MCF 10A (cell line): ENCODE data around the gene RNASE7. TPM values are rescaled to one million over a fixed set of nuclear protein-coding genes. Genes with fewer than 3 reads are reported as not detected.

Experiments used
- BruUV-seq: library from RNA; stranded (reverse); fragments of 400-500 nt; replicated peaks from 2 replicates; lab custom pipeline; 2021; lab: Mats Ljungman, UMichigan
- CTCF ChIA-PET: fragments of 300-600 bp; sonication (Branson Sonifier 250); formaldehyde crosslinking; extraction: SDS; loops from one replicate; lab custom pipeline; 2021; ENCODE audit warnings: antibody characterized with exemption, inconsistent platforms; lab: Yijun Ruan, JAX
- POLR2A ChIA-PET: fragments of 300-600, 350-650 bp; sonication (Branson Sonifier 250); formaldehyde crosslinking; extraction: SDS; loops from one replicate; lab custom pipeline; 2020; ENCODE audit warnings: antibody characterized with exemption, inconsistent platforms; lab: Yijun Ruan, JAX
- DNase-seq: peaks from one replicate; pipeline ENCODE4 v3.0.0-alpha.2; 2018; ENCODE audit not compliant: unreplicated experiment
- H3K27ac Mint-ChIP-seq: one replicate; pipeline ENCODE4 v1.8.0; 2022; ENCODE audit warnings: mild to moderate bottlenecking, low read depth, mixed read lengths; ENCODE audit not compliant: unreplicated experiment
- H3K27me3 Mint-ChIP-seq: one replicate; pipeline ENCODE4 v1.8.0; 2022; ENCODE audit warnings: mixed read lengths; ENCODE audit not compliant: insufficient read depth, unreplicated experiment
- H3K36me3 Mint-ChIP-seq: one replicate; pipeline ENCODE4 v1.8.0; 2022; ENCODE audit warnings: mild to moderate bottlenecking, moderate library complexity, mixed read lengths; ENCODE audit not compliant: insufficient read depth, unreplicated experiment
- H3K4me1 Mint-ChIP-seq: one replicate; pipeline ENCODE4 v1.8.0; 2022; ENCODE audit warnings: mixed read lengths; ENCODE audit not compliant: insufficient read depth, unreplicated experiment
- H3K4me3 Mint-ChIP-seq: one replicate; pipeline ENCODE4 v1.8.0; 2022; ENCODE audit warnings: mild to moderate bottlenecking, moderate library complexity, mixed read lengths; ENCODE audit not compliant: unreplicated experiment
- H3K9me3 Mint-ChIP-seq: one replicate; pipeline ENCODE4 v1.8.0; 2022; ENCODE audit warnings: mixed read lengths; ENCODE audit not compliant: unreplicated experiment
- CTCF ChIP-seq: fragments of 200-600 bp; IDR thresholded peaks from one replicate; pipeline ENCODE4 v1.8.0; 2022; ENCODE audit warnings: antibody characterized with exemption, mild to moderate bottlenecking; ENCODE audit not compliant: unreplicated experiment
- intact Hi-C: fragments of 100-400 bp; cut with micrococcal nuclease; formaldehyde crosslinking; loops from 2 replicates; pipeline ENCODE4 v1.14.1; 2022
- total RNA-seq: library from RNA; stranded (reverse); gene quantifications from 2 replicates; pipeline ENCODE4 v1.2.3, GENCODE V29; 2022

Gene RNASE7
- total RNA-seq, 1 experiment from 2014 or later: 10.9 TPM

GRCh38 chr14:21043387-21043973, 1.3 kb downstream of the RNASE7 start:
- Mint-ChIP-seq H3K4me3 (no peak overlapping the region), H3K4me1 (peaks cover 37% of the 10 kb centered on the region), H3K9me3 (no peaks in the 10 kb centered on the region), H3K27me3 (no peaks in the 10 kb centered on the region), H3K27ac (no peak overlapping the region), H3K36me3 (peaks cover 6% of the 10 kb centered on the region)
- DNase-seq: no peak
- intact Hi-C loops: no loop called here
- POLR2A ChIA-PET: interaction anchor here (0.8 to 2.7 kb wide), 2 partner anchors 61 to 362 kb away, joined by 3 to 15 read pairs; no protein-coding TSS in a partner anchor
- BruUV-seq: no TSS peak
- CTCF ChIA-PET: interaction anchor here (0.7 to 7.2 kb wide), 10 partner anchors 23 to 304 kb away, joined by 3 to 391 read pairs (median 6); partner anchors contain the start of gene SLC39A2
- no peak for TF ChIP-seq CTCF

- POLR2A ChIA-PET: no interaction called here
- BruUV-seq: no TSS peak
These were observed 1.9 kb downstream of the RNASE7 start for GRCh38 chr14:21043974-21044618.

GRCh38 chr14:21047378-21047781, 5.2 kb downstream of the RNASE7 start:
- Mint-ChIP-seq H3K27me3 (no peaks in the 10 kb centered on the region), H3K27ac (peak overlapping the region; percentile 24), H3K9me3 (no peaks in the 10 kb centered on the region), H3K4me3 (no peak overlapping the region), H3K4me1 (peaks cover 24% of the 10 kb centered on the region), H3K36me3 (peaks cover 6% of the 10 kb centered on the region)
- no peak for TF ChIP-seq CTCF
- DNase-seq: no peak
- CTCF ChIA-PET: interaction anchor here (0.7 to 6.6 kb wide), 15 partner anchors 11 to 193 kb away, joined by 3 to 62 read pairs (median 4); no protein-coding TSS in a partner anchor
- BruUV-seq: no TSS peak
- POLR2A ChIA-PET: interaction anchor here (0.9 to 1.9 kb wide), 4 partner anchors 9 to 220 kb away, joined by 3 to 6 read pairs (median 3); no protein-coding TSS in a partner anchor
- intact Hi-C loops: no loop called here

More at GRCh38 chr14:21043974-21044618, 1.9 kb downstream of the RNASE7 start:
- H3K36me3 Mint-ChIP-seq: peaks cover 6% of the 10 kb centered on the region
- intact Hi-C loops: no loop called here
- no peak for DNase-seq
- no peaks in the 10 kb centered on the region for H3K9me3 Mint-ChIP-seq
- H3K27ac Mint-ChIP-seq: no peak overlapping the region
- peaks cover 37% of the 10 kb centered on the region for H3K4me1 Mint-ChIP-seq
- TF ChIP-seq CTCF: no peak
- no peaks in the 10 kb centered on the region for H3K27me3 Mint-ChIP-seq
- no peak overlapping the region for H3K4me3 Mint-ChIP-seq
- CTCF ChIA-PET: interaction anchor here (0.6 to 7.2 kb wide), 9 partner anchors 23 to 348 kb away, joined by 3 to 391 read pairs (median 6); no protein-coding TSS in a partner anchor

- Mint-ChIP-seq H3K4me1 (peaks cover 13% of the 10 kb centered on the region), H3K27me3 (no peaks in the 10 kb centered on the region), H3K27ac (no peak overlapping the region), H3K4me3 (no peak overlapping the region), H3K36me3 (peaks cover 6% of the 10 kb centered on the region), H3K9me3 (no peaks in the 10 kb centered on the region)
- DNase-seq: no peak
- intact Hi-C loops: no loop called here
- BruUV-seq: no TSS peak
- TF ChIP-seq CTCF: no peak
- CTCF ChIA-PET: interaction anchor here (0.5 to 6.6 kb wide), 12 partner anchors 9 to 356 kb away, joined by 3 to 62 read pairs (median 4); partner anchors contain the start of gene TMEM253
- POLR2A ChIA-PET: interaction anchor here (0.7 to 1.9 kb wide), 2 partner anchors 8 to 39 kb away, joined by 4 to 6 read pairs; no protein-coding TSS in a partner anchor
These were observed 6.5 kb downstream of the RNASE7 start for GRCh38 chr14:21048638-21049037.
